HG03521 (cell line): ENCODE measurements around the gene ZNF524.
A peak's percentile ranks its signal among the peaks of the same experiment; 100 is the strongest.

Source experiments
- ATAC-seq: cut with Tn5 transposase; IDR thresholded peaks from one replicate; pipeline ENCODE4 v1.9.1; 2021; ENCODE audit warnings: mild to moderate bottlenecking, moderate library complexity; ENCODE audit not compliant: unreplicated experiment

The ZNF524 gene

DNA sequence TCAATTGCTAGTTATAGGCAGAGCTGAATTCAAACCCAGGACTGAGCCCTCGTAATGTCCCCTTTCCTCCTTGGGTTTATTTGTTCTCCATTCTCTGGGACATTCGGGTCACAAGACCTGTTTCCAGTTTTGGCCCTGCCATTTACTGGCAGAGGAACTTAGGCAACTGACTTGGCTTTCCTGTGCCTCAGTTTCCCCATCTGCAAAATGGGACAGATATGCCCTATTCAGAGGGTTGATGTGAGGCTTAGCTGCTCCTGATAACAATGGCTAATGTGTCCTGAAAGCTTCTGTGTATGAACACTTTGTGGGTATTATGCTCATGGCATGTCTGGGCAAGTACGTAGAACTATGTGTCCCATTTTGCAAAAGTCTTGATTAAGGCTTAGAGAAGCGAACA, 996 bp downstream of the ZNF524 start:
- no peak for ATAC-seq

DNA sequence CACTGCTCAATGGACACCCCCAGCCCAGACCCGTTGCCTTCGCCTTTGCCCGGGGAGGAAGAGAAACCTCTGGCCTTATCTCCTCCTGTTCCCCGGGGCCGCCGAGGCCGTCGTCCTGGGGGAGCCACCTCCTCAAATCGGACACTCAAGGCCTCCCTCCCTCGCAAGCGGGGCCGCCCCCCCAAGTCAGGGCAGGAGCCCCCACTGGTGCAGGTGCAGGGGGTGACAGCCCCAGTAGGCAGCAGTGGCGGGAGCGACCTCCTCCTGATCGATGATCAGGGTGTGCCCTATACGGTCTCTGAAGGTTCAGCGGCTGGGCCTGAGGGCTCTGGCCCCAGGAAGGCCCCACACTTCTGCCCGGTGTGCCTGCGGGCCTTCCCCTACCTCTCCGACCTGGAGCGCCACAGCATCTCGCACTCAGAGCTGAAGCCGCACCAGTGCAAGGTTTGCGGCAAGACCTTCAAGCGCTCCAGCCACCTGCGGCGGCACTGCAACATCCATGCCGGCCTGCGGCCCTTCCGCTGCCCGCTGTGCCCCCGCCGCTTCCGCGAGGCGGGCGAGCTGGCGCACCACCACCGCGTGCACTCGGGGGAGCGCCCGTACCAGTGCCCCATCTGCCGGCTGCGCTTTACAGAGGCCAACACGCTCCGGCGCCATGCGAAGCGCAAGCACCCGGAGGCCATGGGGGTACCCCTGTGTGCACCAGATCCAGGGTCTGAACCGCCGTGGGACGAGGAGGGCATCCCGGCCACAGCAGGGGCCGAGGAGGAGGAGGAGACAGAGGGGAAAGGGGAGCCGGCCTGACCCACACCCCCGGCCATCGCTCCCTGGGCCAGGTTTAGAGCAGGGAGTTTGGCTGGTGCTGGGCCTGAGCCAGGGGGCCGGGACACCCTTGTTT, 2.3 kb downstream of the ZNF524 start:
- no peak for ATAC-seq

DNA sequence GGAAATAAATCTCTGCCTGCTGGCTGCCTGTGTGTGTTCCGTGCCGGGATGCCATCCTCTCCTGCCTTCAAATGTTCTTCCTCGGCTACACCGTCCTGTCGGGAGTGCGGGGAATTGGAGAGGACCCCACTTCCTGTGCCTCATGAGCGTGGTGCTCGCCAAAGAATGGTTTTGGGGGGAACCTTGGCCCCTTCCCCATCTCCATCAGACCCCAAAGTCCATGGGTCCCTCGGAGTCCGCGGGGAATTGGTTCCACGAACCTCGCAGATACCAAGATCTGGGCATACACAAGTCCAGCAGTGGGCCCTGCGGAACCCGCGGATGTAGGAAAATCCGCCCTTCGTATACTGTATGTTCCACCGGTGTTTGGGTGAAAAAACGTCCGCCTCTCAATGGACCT, 3.0 kb downstream of the ZNF524 start:
- ATAC-seq, result no peak

DNA sequence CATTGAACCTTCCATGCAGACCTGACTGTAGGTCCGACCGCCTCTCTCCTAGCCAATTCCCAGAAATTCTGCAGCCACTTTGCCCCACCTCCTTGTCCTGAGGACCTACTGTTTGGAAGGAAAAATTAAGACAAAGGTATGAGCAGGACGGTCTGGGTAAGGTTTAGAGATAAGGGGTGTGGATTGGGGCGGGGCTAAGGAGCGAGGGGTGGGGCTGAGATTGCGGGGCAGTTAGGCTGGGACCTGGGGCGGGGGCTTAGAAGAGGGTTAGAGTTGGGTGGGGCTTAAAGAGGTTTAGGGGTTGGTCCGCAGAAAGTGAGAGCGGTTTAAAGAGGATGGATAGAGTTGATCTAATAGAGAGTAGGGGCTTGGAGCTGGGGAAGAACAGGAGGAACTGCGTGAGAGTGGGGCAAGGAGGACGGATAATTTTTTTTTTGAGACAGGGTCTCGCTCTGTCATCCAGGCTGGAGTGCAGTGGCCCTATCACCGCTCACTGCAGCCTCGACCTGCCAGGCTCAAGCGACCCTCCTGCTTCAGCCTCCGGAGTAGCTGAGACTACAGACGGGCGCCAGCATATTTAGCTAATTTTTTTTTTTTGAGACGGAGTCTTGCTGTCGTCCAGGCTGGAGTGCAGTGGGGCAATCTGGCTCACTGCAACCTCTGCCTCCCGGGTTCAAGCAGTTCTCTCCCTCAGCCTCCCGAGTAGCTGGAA, 3.6 kb downstream of the ZNF524 start:
- ATAC-seq, result no peak

DNA sequence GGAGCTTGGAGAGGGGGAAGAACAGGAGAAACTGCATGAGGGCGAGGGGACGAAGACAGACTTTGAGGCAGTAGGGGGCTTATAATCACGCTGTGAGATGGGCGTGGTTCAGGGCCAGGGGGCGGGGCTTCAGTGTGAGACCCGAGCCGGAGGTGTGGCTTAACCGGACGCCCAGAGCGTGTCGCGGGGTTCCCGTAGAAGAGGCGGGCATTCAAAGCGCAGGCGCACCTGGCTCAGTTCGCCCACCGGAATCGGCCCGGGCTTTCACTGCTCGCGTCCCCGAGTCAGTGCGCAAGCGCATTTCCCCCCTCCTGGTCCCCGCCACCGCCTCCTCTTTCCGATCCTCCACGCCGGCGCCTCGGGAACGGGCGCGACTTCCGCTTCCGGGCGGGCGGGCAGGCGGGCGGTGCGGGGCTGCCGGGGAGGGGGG, 5.1 kb downstream of the ZNF524 start:
- ATAC-seq, result peak; percentile 77

DNA sequence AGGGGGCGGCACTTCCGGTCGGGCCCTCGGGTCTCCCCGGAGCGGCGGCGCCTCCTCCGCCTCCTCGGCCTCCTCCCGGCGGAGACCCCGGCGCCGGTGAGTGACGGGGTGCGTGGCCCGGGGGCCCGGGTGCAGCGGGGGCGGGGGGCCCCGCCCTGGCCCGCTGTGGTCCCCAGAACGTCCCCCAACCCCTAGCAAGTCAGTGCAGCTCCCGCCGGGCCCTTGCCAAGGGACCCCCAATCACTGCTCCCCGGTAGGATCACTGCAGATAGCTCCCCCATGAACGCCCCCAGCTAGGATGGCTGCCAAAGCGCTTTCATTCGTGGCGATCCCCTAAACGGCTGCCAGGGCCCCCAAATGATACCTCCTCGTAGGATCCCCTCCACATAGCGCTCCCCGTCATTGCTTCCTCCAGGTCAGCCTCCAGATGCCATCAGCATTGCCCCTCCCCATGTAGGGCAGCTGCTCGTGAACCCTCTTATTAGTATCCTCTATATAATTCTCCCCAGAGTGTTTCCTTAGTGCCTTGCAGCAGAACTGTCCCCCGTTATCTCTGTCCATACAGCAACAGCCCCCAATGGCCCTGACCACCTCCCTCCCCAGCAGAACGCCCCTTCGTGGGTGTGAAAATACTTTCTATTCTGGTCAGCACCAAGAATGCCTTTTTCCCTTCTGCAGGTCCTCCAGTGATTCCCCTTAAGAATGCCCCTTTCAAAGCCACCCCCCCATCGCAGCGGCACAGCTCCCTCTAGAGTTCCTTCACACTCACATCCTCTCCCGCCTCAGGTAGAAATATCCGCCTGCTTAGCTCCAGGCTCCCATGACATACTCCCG, 5.8 kb downstream of the ZNF524 start, which contains the start of gene ZNF865:
Gene ZNF865, plus strand, starts transcription at position 11 of the 834 bp plus-strand sequence. CDS start 7,972 bp downstream, outside the sequence.
- no peak for ATAC-seq

DNA sequence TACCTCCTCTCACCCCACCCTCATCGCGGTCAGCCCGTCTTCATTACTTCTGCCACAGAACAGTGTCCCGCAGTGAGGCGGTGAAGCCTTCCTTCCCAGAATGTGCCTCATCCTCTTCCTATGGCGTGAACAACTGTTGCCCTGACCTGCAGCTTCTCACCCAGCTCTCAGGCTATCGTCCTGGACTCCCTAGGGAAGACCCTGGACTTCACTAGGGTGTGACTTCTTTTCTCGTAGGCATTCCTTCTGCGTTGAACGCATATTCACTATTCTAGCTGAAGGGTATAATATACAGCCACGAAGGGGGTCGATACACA, 6.3 kb downstream of the ZNF524 start:
- no peak for ATAC-seq

DNA sequence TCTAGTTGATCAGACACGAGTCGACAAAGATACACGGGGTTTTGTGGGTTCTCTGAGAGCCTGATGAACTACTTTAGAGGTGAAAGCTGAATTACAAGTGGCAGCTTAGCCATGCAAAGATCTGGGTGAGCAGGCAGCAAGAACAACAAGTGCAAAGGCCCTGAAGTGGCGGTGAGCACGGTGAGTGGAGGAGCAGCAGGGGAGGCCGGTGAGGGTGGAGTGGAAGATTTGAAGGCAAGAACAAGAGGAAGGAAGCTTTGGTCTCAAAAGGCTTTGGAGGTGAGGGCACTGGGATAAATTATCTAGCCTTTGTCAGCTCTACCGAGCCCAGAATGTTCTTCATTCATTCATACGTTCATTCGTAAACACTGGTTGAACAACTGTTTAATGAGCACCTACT, 6.7 kb downstream of the ZNF524 start:
- ATAC-seq, result no peak

DNA sequence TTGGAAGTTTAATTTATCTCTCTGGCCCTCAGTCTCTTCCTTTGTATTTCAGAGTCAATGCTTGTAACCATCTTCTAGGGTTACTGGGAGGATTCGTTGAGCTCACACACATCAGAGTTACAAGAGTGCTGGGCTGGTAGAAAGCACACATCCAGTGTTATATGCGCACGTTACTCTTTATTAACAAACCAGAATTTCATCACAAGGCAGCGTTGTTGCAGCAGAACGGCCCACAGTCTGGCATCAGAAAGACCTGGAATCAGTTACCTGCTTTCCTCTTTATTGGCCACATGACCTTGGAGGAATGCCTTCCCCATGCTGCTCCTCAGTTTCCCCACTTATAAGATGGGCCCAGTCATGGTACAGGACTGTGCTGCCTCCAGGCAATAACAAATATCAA, 9.2 kb downstream of the ZNF524 start:
- no peak for ATAC-seq

DNA sequence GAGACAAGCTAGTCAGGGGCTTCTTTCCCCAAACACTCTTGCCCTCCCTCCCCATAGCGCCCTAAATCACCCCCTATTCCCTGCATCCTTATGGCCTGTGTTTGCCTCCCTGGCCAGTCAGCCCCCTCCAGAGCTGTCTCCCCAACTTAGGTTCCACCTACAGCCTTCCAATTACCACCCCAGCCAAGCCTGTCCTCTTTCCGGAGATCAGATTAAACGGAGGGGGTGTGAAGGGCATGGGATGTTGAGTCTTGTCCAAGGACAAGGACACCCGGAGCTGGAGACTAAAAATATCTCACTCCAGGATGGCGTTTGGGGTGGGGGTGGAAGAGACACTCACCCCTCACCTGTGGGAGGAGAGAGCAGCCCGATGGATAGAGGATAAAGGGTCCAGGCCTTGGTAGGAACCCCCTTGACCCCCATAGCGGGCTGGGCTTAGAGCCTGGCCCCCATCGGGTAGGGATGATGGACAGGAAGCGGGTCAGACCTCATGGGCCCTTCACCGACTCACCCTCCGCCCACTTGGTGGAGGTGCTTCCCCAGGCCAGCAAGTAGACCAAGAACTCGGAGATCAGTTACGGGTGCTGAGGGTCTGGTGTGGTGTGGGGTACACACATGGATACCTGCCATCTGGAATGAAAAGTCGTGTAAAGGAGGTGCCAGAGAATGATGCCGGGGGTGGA, 11.4 kb downstream of the ZNF524 start:
- no peak for ATAC-seq

DNA sequence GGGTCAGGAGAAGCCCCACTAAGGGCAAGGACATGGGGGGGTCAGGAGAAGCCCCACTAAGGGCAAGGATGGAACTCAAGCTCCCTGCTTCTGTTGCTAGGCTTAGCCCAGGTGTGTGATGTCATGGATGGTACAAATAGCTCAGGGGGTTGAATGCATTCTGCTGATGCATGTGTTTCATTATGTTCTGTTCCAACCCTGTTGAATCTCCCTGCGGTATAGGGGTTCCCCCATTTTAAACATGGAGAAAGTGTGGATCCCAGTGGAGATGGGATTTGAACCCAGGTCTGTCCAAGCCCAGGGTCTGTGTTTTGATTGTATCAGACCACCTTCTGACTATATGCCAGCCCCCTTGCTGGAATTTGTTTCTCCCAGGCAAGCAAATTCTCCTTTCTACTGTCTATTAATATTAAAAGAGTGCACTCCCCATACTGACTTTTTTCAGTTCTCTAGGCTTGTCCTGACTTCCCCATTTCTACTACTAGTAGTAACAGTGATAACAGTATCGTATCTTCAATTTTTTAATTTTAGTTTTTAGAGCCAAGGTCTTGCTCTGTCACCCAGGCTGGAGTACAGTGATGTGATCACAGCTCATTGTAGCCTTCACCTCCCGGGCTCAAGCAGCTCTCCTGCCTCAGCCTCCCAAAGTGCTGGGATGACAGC, 12.0 kb downstream of the ZNF524 start:
- ATAC-seq, result no peak

DNA sequence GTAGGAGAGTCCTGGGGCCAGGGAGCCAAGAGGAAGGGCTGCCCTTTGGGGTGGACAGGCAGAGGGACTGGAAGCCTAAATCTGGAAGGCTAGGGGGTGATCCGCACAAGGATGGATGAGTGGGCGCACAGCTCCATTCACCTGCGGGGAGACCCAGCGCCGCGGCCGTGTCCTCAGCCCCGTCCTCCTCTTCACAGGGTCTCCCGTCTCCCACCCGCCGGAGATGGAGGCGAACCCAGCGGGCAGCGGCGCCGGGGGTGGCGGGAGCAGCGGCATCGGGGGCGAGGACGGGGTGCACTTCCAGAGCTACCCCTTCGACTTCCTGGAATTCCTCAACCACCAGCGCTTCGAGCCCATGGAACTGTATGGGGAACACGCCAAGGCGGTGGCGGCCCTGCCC, 13.3 kb downstream of the ZNF524 start:
- ATAC-seq, result no peak

DNA sequence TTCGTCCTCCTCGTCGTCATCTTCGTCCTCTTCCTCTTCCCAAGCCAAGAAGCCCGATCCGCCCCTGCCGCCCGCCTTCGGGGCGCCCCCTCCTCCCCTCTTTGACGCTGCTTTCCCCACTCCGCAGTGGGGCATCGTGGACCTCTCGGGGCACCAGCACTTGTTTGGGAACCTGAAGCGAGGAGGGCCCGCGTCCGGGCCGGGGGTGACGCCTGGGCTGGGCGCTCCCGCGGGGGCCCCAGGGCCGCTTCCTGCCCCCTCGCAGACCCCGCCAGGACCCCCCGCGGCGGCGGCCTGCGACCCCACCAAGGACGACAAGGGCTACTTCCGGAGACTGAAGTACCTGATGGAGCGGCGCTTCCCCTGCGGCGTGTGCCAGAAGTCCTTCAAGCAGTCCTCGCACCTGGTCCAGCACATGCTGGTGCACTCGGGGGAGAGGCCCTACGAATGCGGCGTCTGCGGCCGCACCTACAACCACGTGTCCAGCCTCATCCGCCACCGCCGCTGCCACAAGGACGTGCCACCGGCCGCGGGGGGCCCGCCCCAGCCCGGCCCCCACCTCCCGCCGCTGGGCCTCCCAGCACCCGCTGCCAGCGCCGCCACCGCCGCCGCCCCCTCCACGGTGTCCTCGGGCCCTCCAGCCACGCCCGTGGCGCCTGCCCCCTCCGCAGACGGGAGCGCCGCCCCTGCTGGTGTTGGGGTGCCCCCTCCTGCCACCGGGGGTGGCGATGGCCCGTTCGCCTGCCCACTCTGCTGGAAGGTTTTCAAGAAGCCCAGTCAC, 14.0 kb downstream of the ZNF524 start:
- ATAC-seq, result no peak

DNA sequence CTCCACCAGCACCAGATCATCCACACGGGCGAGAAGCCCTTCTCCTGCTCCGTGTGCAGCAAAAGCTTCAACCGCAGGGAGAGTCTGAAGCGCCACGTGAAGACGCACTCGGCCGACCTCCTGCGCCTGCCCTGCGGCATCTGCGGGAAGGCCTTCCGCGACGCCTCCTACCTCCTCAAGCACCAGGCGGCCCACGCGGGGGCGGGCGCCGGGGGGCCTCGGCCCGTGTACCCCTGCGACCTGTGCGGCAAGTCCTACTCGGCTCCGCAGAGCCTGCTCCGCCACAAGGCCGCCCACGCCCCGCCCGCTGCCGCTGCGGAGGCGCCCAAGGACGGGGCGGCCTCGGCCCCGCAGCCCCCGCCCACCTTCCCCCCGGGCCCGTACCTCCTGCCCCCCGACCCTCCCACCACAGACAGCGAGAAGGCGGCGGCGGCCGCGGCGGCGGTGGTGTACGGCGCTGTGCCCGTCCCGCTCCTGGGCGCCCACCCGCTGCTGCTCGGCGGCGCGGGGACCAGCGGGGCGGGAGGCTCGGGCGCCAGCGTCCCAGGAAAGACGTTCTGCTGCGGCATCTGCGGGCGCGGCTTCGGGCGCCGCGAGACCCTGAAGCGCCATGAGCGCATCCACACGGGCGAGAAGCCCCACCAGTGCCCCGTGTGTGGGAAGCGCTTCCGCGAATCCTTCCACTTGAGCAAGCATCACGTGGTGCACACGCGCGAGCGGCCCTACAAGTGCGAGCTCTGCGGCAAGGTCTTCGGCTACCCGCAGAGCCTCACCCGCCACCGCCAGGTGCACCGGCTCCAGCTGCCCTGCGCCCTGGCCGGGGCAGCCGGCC, 14.8 kb downstream of the ZNF524 start:
- no peak for ATAC-seq

DNA sequence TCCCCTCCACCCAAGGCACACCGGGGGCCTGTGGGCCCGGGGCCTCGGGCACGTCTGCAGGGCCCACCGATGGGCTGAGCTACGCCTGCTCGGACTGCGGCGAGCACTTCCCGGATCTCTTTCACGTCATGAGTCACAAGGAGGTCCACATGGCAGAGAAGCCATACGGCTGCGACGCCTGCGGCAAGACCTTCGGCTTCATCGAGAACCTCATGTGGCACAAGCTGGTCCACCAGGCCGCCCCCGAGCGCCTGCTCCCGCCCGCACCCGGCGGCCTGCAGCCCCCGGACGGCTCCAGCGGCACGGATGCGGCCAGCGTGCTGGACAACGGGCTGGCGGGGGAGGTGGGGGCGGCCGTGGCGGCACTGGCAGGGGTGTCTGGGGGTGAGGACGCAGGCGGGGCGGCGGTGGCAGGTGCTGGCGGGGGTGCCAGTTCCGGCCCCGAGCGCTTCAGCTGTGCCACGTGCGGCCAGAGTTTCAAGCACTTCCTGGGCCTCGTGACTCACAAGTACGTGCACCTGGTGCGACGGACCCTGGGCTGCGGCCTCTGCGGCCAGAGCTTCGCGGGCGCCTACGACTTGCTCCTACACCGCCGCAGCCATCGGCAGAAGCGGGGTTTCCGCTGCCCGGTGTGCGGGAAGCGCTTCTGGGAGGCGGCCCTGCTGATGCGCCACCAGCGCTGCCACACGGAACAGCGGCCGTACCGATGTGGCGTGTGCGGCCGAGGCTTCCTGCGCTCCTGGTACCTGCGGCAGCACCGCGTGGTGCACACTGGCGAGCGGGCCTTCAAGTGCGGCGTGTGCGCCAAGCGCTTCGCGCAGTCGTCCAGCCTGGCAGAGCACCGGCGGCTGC, 15.7 kb downstream of the ZNF524 start:
- no peak for ATAC-seq

DNA sequence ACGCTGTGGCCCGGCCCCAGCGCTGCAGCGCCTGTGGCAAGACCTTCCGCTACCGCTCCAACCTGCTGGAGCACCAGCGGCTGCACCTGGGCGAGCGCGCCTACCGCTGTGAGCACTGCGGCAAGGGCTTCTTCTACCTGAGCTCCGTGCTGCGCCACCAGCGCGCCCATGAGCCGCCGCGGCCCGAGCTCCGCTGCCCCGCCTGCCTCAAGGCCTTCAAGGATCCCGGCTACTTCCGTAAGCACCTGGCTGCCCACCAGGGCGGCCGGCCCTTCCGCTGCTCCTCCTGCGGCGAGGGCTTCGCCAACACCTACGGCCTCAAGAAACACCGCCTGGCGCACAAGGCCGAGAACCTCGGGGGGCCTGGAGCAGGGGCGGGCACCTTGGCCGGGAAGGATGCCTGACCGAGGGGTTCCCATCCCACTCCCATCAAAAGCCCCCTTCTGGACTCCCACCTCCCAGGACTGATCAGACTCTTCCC, 16.3 kb downstream of the ZNF524 start:
- no peak for ATAC-seq

DNA sequence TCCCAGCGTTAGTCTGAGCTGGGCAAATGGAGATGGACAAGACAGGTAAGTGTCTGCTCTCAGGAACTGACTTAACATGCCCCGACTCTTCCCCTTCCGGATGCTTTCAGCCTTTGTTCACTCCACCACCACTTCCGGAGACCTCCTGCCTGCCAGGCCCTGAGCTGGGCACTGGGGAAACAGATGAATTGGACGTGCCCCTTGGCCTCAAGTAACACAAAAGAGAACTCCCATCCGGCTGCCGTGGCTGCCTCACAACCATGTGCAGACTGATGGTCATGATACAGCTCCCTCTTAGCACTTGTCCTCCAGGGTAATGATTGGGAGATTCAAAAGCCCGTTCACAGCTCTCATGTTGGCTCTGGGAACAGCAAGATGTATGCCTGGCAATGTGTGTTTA, 17.3 kb downstream of the ZNF524 start:
- no peak for ATAC-seq

DNA sequence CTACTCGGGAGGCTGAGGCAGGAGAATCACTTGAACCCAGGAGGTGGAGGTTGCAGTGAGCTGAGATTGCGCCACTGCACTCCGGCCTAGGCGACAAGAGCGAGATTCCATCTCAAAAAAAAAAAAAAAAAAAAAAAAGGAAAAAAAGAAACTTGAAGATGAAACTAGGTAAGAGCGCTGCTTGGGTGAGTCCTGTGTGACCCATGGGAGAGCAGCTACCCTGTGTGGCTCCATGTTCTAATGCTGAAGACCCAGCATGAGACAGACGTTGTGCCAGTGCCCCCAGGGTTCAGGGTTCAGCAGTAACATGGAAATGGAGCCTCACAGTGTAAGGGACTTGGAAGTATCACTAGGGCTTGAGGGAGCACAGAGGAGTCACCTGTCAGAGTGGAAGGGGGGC, 18.3 kb downstream of the ZNF524 start:
- ATAC-seq, result no peak
